DND-41 (cell line): ENCODE results near the gene WDR4.
"Not testable (repeated sequence)": the region's sequence is repeated elsewhere in the genome, so short reads cannot be mapped to it uniquely, and the experiment has no call there.

ENCODE experiments used
- ATAC-seq: fragments of 200-7000 bp; cut with Tn5 transposase; 3 replicates; pipeline ENCODE4 v1.9.1; 2021; ENCODE audit warnings: low read depth; ENCODE audit not compliant: insufficient read depth
- DNase-seq: peaks from one replicate; pipeline ENCODE4 v3.0.0-alpha.2; 2020
- H2AFZ ChIP-seq: 2 replicates; pipeline ENCODE4 v1.6.0; 2012; ENCODE audit warnings: low read depth, low read length
- H3K27ac ChIP-seq: 2 replicates; pipeline ENCODE4 v1.5.1; 2012; ENCODE audit warnings: low read length, inconsistent platforms
- H3K27me3 ChIP-seq: fragments of 200-600 bp; sonication (generic); 2 replicates; pipeline ENCODE4 v1.6.0; 2012; ENCODE audit warnings: low read length, mild to moderate bottlenecking, inconsistent platforms; ENCODE audit not compliant: insufficient read depth, poor library complexity
- H3K36me3 ChIP-seq: 2 replicates; pipeline ENCODE4 v1.5.1; 2012; ENCODE audit warnings: low read length, inconsistent platforms; ENCODE audit not compliant: insufficient read depth
- H3K4me1 ChIP-seq: 2 replicates; pipeline ENCODE4 v1.5.1; 2012; ENCODE audit warnings: mild to moderate bottlenecking, low read length; ENCODE audit not compliant: insufficient read depth
- H3K4me2 ChIP-seq: 2 replicates; pipeline ENCODE4 v1.6.0; 2012; ENCODE audit warnings: mild to moderate bottlenecking, moderate library complexity, low read length, inconsistent platforms; ENCODE audit not compliant: insufficient read depth
- H3K4me3 ChIP-seq, 2 experiments: fragments of 200-600 bp in 1 of 2; shearing (Covaris generic) in 1 of 2; 2 replicates each; pipeline ENCODE4 v1.5.1; 2012 to 2016; ENCODE audit warnings: inconsistent platforms in 2 of 2, low read length in 2 of 2, mild to moderate bottlenecking in 2 of 2, low read depth in 1 of 2, moderate library complexity in 1 of 2
- H3K79me2 ChIP-seq: 2 replicates; pipeline ENCODE4 v1.6.0; 2012; ENCODE audit warnings: low read length, inconsistent platforms; ENCODE audit not compliant: insufficient read depth
- H3K9ac ChIP-seq: 2 replicates; pipeline ENCODE4 v1.6.0; 2012; ENCODE audit warnings: low read depth, mild to moderate bottlenecking, inconsistent platforms, low read length, moderate library complexity
- H3K9me3 ChIP-seq: 2 replicates; pipeline ENCODE4 v1.5.1; 2012; ENCODE audit warnings: low read length, moderate library complexity, mild to moderate bottlenecking, inconsistent platforms; ENCODE audit not compliant: insufficient read depth, severe bottlenecking
- H4K20me1 ChIP-seq: 2 replicates; pipeline ENCODE4 v1.6.0; 2012; ENCODE audit warnings: low read length; ENCODE audit not compliant: insufficient read depth
- EZH2 ChIP-seq: IDR thresholded peaks from 3 replicates; pipeline ENCODE4 v1.6.1; 2012; ENCODE audit warnings: borderline replicate concordance, low read depth, mild to moderate bottlenecking, moderate library complexity, low read length, inconsistent platforms; ENCODE audit not compliant: severe bottlenecking
- TF ChIP-seq, protein P1 (sequence below): IDR thresholded peaks from 2 replicates; pipeline ENCODE4 v1.5.1; 2012; ENCODE audit warnings: borderline replicate concordance, low read length, moderate library complexity, mild to moderate bottlenecking; ENCODE audit not compliant: poor library complexity, severe bottlenecking; ENCODE audit errors: extremely low read depth

WDR4 gene

DNA sequence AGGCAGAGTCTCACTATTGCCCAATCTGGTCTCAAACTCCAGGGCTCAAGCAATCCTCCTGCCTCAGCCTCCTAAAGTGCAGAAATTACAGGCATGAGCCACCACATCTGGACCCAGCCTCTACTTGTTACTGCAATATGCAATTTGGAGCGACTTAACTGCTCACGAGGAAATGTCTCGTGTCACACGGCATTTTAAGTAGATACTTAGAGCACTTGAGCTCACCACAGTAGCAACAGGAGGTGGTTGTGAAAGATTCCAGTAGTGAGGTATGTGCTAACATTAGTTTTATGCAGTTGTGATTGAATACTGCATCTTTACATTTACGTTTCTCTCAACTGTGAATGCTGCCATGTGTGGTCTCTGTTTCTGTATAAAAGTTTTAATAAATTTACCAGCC is 8.0 kb upstream of the WDR4 start:
- Histone ChIP-seq H3K27ac (no peak overlapping the region), H4K20me1 (no peaks in the 10 kb centered on the region), H3K9ac (no peak overlapping the region), H3K36me3 (no peaks in the 10 kb centered on the region), H3K79me2 (no peaks in the 10 kb centered on the region; the same call in 1 of the 2 replicates), H2AFZ (no peak overlapping the region), H3K4me1 (peaks cover 3% of the 10 kb centered on the region), H3K4me2 (no peak overlapping the region), H3K4me3 (no peak overlapping the region), H3K27me3 (no peaks in the 10 kb centered on the region), H3K9me3 (no peaks in the 10 kb centered on the region)
- TF ChIP-seq, protein P1, sequence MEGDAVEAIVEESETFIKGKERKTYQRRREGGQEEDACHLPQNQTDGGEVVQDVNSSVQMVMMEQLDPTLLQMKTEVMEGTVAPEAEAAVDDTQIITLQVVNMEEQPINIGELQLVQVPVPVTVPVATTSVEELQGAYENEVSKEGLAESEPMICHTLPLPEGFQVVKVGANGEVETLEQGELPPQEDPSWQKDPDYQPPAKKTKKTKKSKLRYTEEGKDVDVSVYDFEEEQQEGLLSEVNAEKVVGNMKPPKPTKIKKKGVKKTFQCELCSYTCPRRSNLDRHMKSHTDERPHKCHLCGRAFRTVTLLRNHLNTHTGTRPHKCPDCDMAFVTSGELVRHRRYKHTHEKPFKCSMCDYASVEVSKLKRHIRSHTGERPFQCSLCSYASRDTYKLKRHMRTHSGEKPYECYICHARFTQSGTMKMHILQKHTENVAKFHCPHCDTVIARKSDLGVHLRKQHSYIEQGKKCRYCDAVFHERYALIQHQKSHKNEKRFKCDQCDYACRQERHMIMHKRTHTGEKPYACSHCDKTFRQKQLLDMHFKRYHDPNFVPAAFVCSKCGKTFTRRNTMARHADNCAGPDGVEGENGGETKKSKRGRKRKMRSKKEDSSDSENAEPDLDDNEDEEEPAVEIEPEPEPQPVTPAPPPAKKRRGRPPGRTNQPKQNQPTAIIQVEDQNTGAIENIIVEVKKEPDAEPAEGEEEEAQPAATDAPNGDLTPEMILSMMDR: no peak
- TF ChIP-seq EZH2: no peak
- DNase-seq (no peak), ATAC-seq (no peak)

DNA sequence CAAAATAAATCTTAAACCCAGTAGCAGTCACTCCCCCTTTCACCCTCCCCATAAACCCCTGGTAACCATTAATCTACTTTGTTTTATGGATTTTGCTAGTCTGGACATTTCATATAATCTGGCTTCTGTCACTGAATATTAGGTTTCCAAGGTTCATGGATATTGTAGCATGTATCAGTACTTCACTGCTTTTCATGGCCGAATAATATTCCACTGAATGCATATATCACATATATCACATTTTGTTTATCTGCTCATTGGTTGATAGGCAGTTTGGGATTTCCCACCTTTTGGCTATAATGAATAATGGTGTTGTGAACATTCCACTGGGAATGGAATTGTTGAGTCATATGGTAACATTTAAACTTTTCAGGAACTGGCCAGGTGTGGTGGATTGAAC is 4.6 kb upstream of the WDR4 start:
- no peak for ATAC-seq
- H3K79me2 ChIP-seq: peaks cover 17% of the 10 kb centered on the region
- no peak overlapping the region for H2AFZ ChIP-seq
- no peak for TF ChIP-seq EZH2
- TF ChIP-seq, protein P1: no peak
- no peaks in the 10 kb centered on the region; the same call in 1 of the 2 replicates for H3K36me3 ChIP-seq
- H3K27ac ChIP-seq: no peak overlapping the region
- H3K27me3 ChIP-seq: no peaks in the 10 kb centered on the region
- no peaks in the 10 kb centered on the region for H4K20me1 ChIP-seq
- peaks cover 10% of the 10 kb centered on the region for H3K4me1 ChIP-seq
- H3K9me3 ChIP-seq: no peaks in the 10 kb centered on the region
- DNase-seq: no peak
- H3K9ac ChIP-seq: no peak overlapping the region
- H3K4me2 ChIP-seq: no peak overlapping the region
- H3K4me3 ChIP-seq: no peak overlapping the region

DNA sequence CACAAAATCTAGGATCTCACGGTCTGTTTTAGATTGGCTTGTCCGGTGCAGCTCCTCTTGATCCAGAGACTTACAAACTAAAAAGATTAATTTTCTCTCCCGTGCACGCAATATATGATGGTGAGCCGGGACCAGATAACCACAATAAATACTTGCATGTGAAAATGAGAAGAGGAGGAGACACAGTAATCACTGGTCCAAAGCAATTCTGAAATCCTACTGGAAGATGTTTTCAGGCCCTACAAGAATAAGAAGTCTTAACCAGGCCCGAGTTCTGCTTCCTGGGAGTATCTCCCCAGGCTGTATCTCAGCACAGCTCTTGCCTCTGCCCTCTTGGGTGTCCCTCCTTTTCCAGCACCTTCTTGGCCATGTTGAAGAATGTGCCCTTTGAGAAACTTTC is 1.0 kb upstream of the WDR4 start:
- peak overlapping the region; percentile 91 for H2AFZ ChIP-seq
- H3K4me2 ChIP-seq: peak overlapping the region; percentile 81
- H3K4me3 ChIP-seq: peak overlapping the region; percentile 73 to 89; a peak in 3 of 4 replicates
- DNase-seq: no peak
- H3K36me3 ChIP-seq: peaks cover 12% of the 10 kb centered on the region
- H3K79me2 ChIP-seq: peaks cover 53% of the 10 kb centered on the region
- peak overlapping the region; percentile 82 for H3K9ac ChIP-seq
- H4K20me1 ChIP-seq: peaks cover 3% of the 10 kb centered on the region; the same call in 1 of the 2 replicates
- peak overlapping the region; percentile 79 for H3K27ac ChIP-seq
- H3K27me3 ChIP-seq: no peaks in the 10 kb centered on the region
- TF ChIP-seq, protein P1: no peak
- no peak for TF ChIP-seq EZH2
- H3K4me1 ChIP-seq: peaks cover 24% of the 10 kb centered on the region
- H3K9me3 ChIP-seq: no peaks in the 10 kb centered on the region
- no peak for ATAC-seq

DNA sequence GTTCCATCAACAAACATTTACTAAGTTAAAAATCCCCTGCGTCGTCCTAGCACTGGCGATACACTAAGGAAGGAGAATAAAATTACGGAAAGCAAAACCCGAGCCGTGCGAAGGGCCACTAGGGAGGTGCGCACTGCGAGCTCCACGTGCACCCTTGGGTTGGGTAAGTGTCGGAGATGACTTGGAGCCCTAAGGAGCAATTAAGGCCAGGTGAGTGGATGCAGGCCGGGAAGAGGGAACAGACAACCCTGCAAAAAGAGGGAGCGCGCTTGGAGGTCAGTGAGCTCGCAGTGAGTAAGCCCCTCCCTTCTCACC is 704 bp downstream of the WDR4 start:
- Histone ChIP-seq H2AFZ (peak overlapping the region; percentile 89), H3K9me3 (no peaks in the 10 kb centered on the region), H3K27me3 (no peaks in the 10 kb centered on the region), H3K27ac (peak overlapping the region; percentile 79), H3K36me3 (peaks cover 24% of the 10 kb centered on the region), H3K4me1 (peaks cover 24% of the 10 kb centered on the region), H3K4me2 (peak overlapping the region; percentile 81), H3K9ac (peak overlapping the region; percentile 82), H4K20me1 (peaks cover 6% of the 10 kb centered on the region; the same call in 1 of the 2 replicates), H3K4me3 (peak overlapping the region; percentile 73 to 89), H3K79me2 (peaks cover 57% of the 10 kb centered on the region)
- ATAC-seq (peak; percentile 20), DNase-seq (no peak)
- TF ChIP-seq, protein P1: no peak
- no peak for TF ChIP-seq EZH2

DNA sequence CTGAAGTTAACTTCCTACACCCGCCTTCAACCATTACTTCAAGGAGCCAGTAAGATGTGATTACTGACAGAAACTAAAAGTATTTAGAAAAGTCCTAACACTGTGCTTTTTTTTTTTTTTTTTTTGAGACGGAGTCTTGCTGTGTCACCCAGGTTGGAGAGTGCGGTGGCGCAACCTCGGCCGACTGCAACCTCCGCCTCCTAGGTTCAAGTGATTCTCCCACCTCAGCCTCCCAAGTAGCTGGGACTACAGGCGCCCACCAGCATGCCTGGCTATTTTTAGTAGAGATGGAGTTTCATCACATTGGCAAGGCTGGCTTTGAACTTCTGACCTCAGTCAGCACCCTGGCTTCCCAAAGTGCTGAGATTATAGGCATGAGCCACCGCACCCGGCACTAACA is 3.5 kb downstream of the WDR4 start:
- not testable (repeated sequence) for H3K27me3 ChIP-seq, H3K4me3 ChIP-seq, ATAC-seq, H2AFZ ChIP-seq, H3K27ac ChIP-seq, H3K9ac ChIP-seq, H3K4me2 ChIP-seq, DNase-seq, H3K9me3 ChIP-seq
- Histone ChIP-seq H3K36me3 (peaks cover 52% of the 10 kb centered on the region), H3K4me1 (peaks cover 24% of the 10 kb centered on the region), H4K20me1 (peaks cover 21% of the 10 kb centered on the region), H3K79me2 (peaks cover 79% of the 10 kb centered on the region)
